ENCODE measurements around the gene ERBB4. TPM values are rescaled to one million over a fixed set of nuclear protein-coding genes. Genes with fewer than 3 reads are reported as not detected.

ERBB4 gene
- total and polyA plus RNA-seq, 7 donors = under 0.01 to 0.33 (median 0.08) TPM; not detected in 1

DNA sequence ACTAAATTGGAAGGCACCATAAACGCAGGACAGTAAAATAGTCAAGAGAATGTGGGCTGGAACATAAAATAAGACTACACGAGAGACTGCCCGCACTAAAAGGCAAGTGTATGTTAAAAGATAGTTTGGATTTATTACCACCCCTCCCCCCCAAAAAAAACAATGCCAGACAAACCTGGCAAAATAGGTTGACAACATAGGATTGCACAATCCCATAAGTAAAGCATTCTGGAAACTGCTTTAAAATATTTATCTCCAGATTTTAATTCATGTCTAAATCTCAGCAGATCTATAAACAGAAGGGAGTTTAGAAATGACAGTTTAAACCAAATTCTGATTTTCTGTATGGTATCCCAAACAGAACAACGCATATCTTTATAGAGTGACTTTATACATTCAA lies 455.1 kb downstream of the ERBB4 start:
- Histone ChIP-seq H3K9me3 (no peaks in the 10 kb centered on the region), H3K27ac (no peak overlapping the region), H3K4me1 (no peaks in the 10 kb centered on the region), H3K27me3 (no peaks in the 10 kb centered on the region), H3K4me3 (no peak overlapping the region), H3K36me3 (no peaks in the 10 kb centered on the region)
- WGBS, 2 donors = 54 to 68% methylated on average over 4 of the region's 4 CpGs
- DNase-seq = no peak
- intact Hi-C loops (cut with DNase I) = no loop called here
- TF ChIP-seq EP300 (IDR thresholded peaks at IDR 0.05) (no peak), POLR2AphosphoS5 (IDR thresholded peaks at IDR 0.05) (no peak), CTCF (IDR thresholded peaks at IDR 0.05) (no peak), POLR2A (IDR thresholded peaks at IDR 0.05) (no peak)

DNA sequence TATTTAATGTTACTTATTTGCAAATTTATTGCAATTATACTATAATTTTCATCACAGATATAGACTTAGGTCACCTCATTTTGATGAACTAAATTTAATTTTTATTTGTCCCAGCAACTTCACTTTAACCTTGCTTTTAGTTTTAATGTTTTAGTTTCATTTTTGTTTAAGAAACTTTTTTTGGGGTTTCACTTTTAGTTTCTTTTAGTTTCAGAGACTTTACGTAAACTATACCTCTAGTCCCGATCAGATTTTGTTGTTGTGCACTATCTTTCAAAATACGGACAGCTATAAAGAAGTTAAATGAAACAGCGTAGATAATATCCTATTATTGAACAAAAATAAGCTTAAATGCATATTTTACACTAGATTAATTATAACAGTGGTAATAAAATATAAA lies 460.5 kb downstream of the ERBB4 start:
- Histone ChIP-seq H3K4me1 (no peaks in the 10 kb centered on the region), H3K9me3 (no peaks in the 10 kb centered on the region), H3K27ac (no peak overlapping the region), H3K36me3 (no peaks in the 10 kb centered on the region), H3K4me3 (no peak overlapping the region), H3K27me3 (no peaks in the 10 kb centered on the region)
- 43 to 63% methylated on average over 4 of the region's 4 CpGs for whole genome bisulfite sequencing, 2 donors
- no peak for TF ChIP-seq CTCF (IDR thresholded peaks at IDR 0.05)
- no peak for TF ChIP-seq POLR2AphosphoS5 (IDR thresholded peaks at IDR 0.05)
- TF ChIP-seq EP300 (IDR thresholded peaks at IDR 0.05) = no peak
- TF ChIP-seq POLR2A (IDR thresholded peaks at IDR 0.05) = no peak
- intact Hi-C loops (cut with DNase I) = no loop called here
- DNase-seq = no peak

- H3K27me3 ChIP-seq = no peaks in the 10 kb centered on the region
- no peak overlapping the region for H3K27ac ChIP-seq
- DNase-seq = no peak
- intact Hi-C loops (cut with DNase I) = no loop called here
- H3K36me3 ChIP-seq = no peaks in the 10 kb centered on the region
- no peak overlapping the region for H3K4me3 ChIP-seq
- no peak for TF ChIP-seq EP300 (IDR thresholded peaks at IDR 0.05)
- no peak for TF ChIP-seq CTCF (IDR thresholded peaks at IDR 0.05)
- no peak for TF ChIP-seq POLR2AphosphoS5 (IDR thresholded peaks at IDR 0.05)
- no peak for TF ChIP-seq POLR2A (IDR thresholded peaks at IDR 0.05)
- WGBS, 2 donors = 45 to 57% methylated on average over 4 of the region's 4 CpGs
- H3K4me1 ChIP-seq = no peaks in the 10 kb centered on the region
- peaks cover 0 to 2% (median 0%) of the 10 kb centered on the region in 4 donors for H3K9me3 ChIP-seq
Observed at GRCh38 chr2:212076456-212076855, 462.1 kb downstream of the ERBB4 start.

- no peaks in the 10 kb centered on the region for H3K36me3 ChIP-seq
- H3K4me3 ChIP-seq = no peak overlapping the region
- intact Hi-C loops (cut with DNase I) = no loop called here
- DNase-seq = no peak
- no peak overlapping the region for H3K27ac ChIP-seq
- H3K4me1 ChIP-seq = no peaks in the 10 kb centered on the region
- H3K27me3 ChIP-seq = no peaks in the 10 kb centered on the region
- peaks cover 0 to 2% (median 0%) of the 10 kb centered on the region in 4 donors for H3K9me3 ChIP-seq
- 80 to 87% methylated on average over 1 of the region's 1 CpG for WGBS, 2 donors
- TF ChIP-seq POLR2A (IDR thresholded peaks at IDR 0.05) (no peak), CTCF (IDR thresholded peaks at IDR 0.05) (no peak), EP300 (IDR thresholded peaks at IDR 0.05) (no peak), POLR2AphosphoS5 (IDR thresholded peaks at IDR 0.05) (no peak)
Observed at GRCh38 chr2:212073360-212073759, 465.2 kb downstream of the ERBB4 start.

GRCh38 chr2:212066546-212066945 lies 472.1 kb downstream of the ERBB4 start:
- intact Hi-C loops (cut with DNase I) = no loop called here

More at GRCh38 chr2:212066546-212066945, 472.1 kb downstream of the ERBB4 start:
- no peaks in the 10 kb centered on the region for H3K27me3 ChIP-seq
- no peak overlapping the region for H3K4me3 ChIP-seq
- no peak overlapping the region for H3K27ac ChIP-seq
- DNase-seq = no peak
- H3K9me3 ChIP-seq = no peaks in the 10 kb centered on the region
- H3K4me1 ChIP-seq = no peaks in the 10 kb centered on the region
- no peaks in the 10 kb centered on the region for H3K36me3 ChIP-seq
- 47 to 96% methylated on average over 2 of the region's 2 CpGs for WGBS, 2 donors
- TF ChIP-seq CTCF (IDR thresholded peaks at IDR 0.05) = no peak
- TF ChIP-seq EP300 (IDR thresholded peaks at IDR 0.05) = no peak
- TF ChIP-seq POLR2AphosphoS5 (IDR thresholded peaks at IDR 0.05) = no peak
- TF ChIP-seq POLR2A (IDR thresholded peaks at IDR 0.05) = no peak
